H54 (cell line): ENCODE measurements around the gene OBSL1.

ENCODE experiments used
- DNase-seq: peaks from one replicate; pipeline ENCODE4 v3.0.0; 2011; ENCODE audit warnings: low spot score, mixed read lengths; ENCODE audit not compliant: insufficient read length
- FAIRE-seq: peaks from 3 replicates; lab custom pipeline; 2011; peaks lifted over from hg19 to GRCh38; lab: Jason Lieb, UNC
- POLR2A ChIP-seq: IDR thresholded peaks from 2 replicates; pipeline ENCODE4 v1.6.1; 2011; ENCODE audit warnings: low read depth, mild to moderate bottlenecking, low read length

Gene OBSL1

GRCh38 chr2:219567131-219567530 lies 4.2 kb downstream of the OBSL1 start:
- DNase-seq (no peak), FAIRE-seq (no peak)
- TF ChIP-seq POLR2A: no peak

DNA sequence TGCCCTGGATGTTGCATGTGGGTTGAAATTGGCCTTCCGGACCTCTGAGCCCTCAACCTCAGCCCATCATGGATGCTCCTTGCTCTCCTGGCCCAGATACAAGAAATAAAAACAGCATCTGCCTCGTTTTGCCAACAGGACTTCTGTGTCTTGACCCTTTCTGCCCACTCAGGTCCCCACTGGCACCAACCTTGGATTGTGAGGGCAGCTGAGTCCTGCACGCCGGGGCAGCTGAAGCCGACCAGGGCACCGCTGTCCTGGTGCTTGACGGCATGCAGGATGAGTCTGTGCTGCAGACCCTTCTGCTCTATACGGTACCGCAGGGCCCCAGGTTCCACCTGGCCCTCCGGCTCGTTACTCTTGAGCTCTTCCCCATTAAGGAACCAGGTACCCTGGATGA lies 4.7 kb downstream of the OBSL1 start:
- no peak for DNase-seq
- no peak for FAIRE-seq
- no peak for TF ChIP-seq POLR2A

DNA sequence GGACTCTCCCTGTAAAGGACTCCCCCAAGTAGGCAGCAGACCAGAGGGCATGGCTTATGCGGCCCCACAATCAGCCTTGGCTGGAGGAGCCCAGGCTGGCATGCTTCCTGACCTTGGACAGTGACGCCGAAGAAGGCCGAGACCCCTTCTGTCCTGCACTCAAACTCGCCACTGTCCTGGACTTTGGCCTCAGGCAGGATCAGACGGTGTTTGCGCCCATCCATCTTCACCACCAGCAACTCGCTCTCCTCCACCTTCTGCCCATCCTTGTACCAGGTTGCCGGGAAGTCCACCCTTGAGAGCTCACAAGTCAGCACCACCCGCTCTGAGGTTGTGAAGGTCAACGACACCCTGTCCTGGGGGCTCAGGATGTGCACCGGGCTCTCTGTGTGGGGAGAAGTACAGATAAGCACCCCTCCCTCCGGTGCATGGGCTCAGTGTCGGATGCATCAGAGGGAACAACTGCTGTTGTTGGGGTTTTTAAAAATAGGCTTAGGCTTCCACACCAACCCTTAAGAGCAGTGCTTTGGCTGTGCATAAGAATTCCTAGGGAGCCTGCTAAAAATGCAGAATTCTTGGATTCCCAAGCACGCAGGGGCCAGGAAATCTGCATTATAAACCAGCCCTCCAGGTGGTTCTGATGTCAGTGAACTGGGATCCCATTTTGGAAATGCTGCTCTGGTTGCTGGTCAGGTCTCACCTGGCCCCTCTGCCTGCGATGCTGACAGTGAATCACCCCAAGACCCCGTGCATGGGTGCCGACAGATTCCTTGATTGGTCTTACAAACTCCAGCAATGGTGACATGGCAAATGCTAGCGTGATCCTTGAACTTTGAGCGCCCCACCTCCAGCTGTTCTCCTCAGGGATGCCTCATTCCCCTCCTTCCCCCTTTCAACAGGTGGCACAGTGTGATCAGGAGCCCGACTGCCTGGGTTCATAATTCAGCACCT lies 5.9 kb downstream of the OBSL1 start:
- no peak for TF ChIP-seq POLR2A
- no peak for FAIRE-seq
- no peak for DNase-seq

DNA sequence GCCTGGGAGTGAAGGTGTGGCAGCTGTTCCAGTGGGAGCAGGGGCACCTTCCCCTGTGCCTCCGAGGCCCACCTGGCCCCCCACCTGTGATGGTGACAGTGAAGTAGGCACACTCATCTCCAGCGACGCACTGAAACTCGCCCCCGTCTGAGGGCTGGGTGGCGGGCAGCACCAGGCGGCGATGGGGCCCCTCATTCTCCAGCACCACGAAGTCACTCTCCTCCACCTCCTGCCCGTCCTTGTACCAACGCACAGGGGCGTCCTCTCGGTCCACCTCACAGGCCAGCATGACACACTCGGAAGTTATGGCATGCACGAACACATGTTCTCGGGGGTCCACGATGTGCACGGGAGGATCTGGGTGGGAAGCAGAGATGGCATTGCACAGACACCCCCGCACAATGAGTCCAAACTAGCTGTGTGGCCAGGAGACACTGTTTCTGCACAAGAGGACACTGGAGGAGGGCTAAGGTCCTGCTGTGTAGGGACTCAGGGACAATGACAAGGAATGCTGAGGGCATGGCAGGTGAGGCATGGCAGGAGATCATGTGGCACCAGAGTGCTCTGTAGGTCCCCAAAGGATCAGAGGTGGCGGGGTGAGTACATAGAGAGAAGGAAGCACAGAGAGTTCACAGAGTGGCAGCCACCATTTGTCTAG lies 7.9 kb downstream of the OBSL1 start:
- TF ChIP-seq POLR2A: no peak
- FAIRE-seq (no peak), DNase-seq (no peak)

DNA sequence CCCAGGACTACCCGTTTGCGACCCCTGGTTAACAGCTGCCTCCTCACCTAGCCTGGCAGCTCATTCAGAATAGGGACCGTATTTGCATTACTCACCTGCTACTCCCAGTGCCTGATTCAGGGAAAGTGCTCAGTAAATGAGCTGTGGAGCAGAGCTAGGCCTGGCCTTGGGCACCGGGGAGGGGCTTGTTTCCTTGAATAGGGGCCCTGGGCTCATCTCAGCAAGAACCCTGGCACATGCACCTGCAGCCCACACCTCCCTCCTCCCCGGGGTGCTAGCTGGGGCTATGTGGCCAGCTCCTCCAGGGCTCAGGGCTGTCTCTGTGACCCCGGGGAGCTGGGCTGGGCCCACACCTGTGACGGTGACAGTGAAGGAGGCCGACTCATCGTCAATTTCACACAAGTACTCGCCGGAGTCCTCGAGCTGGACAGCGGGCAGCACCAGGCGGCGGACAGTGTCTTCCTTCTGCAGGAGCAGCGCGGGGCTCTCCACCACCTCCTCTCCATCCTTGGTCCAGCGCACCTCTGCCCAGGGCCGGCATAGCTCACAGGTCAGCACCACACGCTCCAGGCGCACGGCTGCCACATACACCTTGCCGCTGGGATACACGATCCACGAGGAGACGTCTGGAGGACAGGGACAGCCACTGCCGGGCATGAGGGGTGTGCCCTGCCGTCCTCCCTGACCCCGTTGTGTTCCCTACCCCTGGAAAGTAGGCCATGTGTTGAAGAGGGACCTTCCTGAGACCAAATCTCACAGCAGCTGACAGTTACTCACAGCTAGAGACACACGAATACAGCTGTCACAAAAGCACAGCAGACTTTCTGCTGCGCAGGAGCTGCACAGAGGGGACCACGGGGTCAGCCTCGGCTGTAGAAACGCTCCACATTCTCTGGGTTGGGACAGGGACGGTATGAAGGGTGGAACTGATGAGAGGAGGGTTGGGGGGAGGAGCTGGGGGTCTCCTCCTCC lies 9.0 kb downstream of the OBSL1 start:
- FAIRE-seq (no peak), DNase-seq (no peak)
- TF ChIP-seq POLR2A: no peak

DNA sequence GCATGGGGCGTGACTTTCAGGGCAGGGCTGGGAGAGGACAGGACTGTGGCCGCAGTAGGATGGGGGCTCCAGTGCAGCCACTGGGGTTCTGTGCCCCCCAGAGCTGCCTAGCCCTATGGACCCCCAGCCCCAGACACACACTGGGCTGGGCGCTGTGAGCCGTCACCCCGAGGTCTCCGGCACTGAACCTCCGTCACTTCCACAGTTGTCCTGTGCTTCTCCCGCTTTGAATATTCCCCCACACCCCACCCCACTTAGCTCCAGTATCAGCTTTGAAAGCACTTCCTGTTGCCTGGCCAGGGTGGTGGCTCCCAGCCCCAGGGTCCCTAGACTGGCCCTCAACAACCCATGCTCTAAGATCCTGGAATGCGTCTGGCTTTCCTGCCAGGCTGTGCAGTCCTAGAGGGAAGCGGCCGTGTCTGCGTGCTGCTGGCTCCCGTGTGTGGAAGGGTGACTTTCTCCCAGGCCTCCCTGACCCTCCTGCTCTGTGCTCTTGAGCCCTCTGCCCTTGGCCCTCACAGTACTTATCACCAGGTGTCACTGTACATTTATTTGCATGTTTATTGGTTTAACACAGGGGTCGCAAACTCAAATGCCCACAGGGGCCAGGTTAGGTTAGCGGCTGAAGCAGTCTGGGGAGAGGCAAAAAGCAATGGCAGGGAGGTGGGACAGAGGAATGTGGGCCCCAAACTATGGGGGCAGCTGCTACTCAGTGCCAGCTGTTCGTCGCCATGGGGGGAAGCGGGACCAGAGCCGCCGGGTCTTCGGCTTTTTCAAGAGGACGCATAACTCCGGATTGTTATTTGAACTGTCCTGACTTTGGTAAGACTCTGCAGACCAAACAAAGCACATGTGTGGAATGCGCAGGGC lies 9.9 kb downstream of the OBSL1 start:
- TF ChIP-seq POLR2A: no peak
- FAIRE-seq (no peak), DNase-seq (no peak)

GRCh38 chr2:219560893-219561178 lies 10.5 kb downstream of the OBSL1 start:
- DNase-seq: no peak
- no peak for TF ChIP-seq POLR2A
- FAIRE-seq: no peak

- DNase-seq (no peak), FAIRE-seq (no peak)
- TF ChIP-seq POLR2A: no peak
Observed at GRCh38 chr2:219560037-219560892, 11.1 kb downstream of the OBSL1 start.

GRCh38 chr2:219559156-219559915 lies 12.0 kb downstream of the OBSL1 start:
- FAIRE-seq: no peak
- no peak for TF ChIP-seq POLR2A
- no peak for DNase-seq

DNA sequence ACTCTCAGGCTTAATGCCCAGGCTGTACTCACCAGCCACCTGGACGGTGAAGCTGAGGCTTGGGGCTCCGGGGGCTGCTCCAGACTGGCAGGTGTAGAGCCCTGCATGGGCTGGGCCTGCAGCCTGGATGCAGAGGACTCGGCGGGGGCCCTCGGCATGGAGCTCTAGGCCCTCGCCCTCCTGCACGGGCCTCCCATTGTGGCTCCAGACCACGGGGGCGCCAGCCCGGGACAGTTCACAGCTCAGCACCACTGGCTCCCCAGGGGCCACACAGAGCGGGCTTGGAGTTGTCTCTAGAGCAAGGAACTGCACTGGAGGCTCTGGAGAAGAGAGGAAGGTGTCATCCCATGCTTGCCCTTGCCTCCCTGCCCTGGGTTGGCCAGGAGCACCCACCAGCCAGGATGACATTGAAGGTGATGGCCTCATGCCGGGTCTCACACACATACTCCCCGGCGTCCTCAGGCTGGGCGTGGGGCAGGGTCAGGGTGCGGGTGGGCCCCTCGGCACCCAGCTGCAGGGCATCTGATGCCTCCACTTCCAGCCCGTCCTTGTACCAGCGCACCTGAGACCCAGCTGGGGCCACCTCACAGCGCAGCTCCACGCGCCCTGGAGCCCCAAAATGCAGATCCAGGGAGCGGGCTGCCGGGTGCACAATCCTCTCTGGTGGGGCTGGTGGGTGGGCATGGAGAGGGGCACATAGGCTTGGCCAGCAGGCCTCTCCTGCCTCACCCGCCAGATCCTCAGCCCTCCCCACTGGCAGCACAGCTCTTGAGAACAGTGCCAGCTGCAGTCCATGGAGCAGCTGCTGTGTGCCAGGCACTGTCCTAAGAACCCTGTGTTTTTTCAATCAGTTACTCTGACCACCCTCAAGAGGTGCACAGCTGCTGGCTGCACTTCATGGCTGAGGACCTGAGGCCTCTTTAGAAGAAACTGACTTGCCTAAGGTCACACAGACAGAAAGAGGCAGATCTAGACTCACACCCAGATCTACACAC lies 13.3 kb downstream of the OBSL1 start:
- no peak for TF ChIP-seq POLR2A
- no peak for FAIRE-seq
- DNase-seq: no peak
